T-helper 1 cell treated with Interleukin-12 subunit alpha and Interleukin-12 subunit beta and Interleukin-4 antibody, amounts not matched to agents 30 ng/mL and 1 ng/mL, for 36 hours (primary cell): ENCODE measurements around the gene WNT9B. TPM values are rescaled to one million over a fixed set of nuclear protein-coding genes. Genes with fewer than 3 reads are reported as not detected.

ENCODE experiments used
- intact Hi-C: fragments of 100-400 bp; cut with micrococcal nuclease; formaldehyde crosslinking; loops from one replicate; pipeline ENCODE4 v1.15.1; 2024
- total RNA-seq: library from RNA; stranded (reverse); gene quantifications from 2 replicates; pipeline ENCODE4 v1.2.3, GENCODE V29; 2022

WNT9B gene
- total RNA-seq, 1 donor from 2014 or later: not detected

DNA sequence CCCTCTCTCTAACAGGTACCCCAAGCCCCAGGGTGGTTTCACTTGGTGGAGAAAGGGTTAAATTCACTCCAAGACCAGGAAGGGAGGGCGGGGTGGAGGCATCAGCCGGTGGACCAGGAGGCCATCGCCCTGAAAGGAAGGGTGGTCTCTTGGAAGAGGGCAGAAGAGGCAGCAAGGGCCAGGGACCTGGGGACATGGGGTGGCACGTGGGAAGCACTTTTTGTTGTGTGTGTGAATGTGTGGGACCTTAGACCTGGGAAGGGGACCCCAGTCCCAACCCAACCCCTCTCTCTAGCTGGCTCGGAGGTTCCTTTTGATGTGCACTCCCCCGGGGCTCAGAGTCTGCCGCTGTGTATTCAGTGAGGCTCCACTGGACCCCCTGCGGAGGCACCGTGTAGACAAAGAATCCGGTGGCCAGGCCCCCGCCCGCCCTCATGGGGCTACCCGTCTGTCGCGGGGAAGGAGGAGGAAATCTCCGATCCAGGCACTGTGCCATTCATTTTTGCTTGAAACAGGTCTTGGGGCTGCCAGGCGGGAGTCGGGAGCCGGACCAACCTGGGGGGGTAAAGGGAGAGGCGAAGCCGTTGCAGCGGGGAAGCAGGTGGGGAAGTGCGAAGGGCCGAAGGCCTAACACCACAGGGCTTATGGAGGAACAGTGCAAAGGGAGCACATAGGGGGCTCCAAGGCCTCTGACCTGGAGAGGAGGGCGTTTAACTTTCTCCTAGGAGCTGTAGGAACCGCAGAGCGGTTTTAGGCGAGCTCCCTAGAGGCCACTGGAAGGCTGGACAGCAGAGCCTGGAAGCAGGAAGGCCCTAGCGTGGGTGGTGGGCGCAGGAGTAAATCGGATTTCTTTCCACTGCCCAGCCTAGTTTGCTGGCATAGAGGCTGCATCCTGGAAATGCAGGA, 29.6 kb upstream of the WNT9B start:
- intact Hi-C loops: no loop called here

DNA sequence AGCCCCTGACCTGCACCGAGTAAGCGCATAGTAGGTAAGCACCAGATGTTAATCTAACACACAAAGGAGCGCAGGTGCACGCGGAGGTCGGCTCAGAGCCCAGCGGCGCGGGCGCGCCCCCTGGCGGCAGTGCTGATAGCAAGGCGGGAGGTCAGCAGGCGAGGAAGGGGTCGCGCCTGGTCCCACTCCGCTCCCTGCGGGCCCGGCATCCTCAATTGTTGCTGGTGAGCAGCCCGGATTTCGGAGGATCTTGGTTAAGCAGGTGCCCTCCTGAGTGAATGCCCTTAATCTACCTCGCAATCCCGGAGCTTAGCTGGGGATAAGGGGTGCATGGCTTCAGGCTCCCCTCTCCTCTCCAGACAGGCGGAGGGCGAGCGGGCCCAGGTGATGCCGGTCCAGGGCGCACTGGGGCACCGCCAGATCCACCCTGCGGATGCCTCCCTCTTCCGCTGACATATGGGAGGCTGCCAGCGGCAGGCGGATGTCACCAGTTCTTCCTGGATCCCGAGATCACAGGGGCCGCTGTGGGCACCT, 28.9 kb upstream of the WNT9B start:
- intact Hi-C loops: no loop called here

- intact Hi-C loops: no loop called here
These were observed 27.7 kb upstream of the WNT9B start for GRCh38 chr17:46823657-46824056.

GRCh38 chr17:46826116-46826515, 25.3 kb upstream of the WNT9B start:
- intact Hi-C loops: no loop called here

- intact Hi-C loops: no loop called here
These were observed 24.1 kb upstream of the WNT9B start for GRCh38 chr17:46827274-46827673.

GRCh38 chr17:46831573-46832330, 19.6 kb upstream of the WNT9B start:
- intact Hi-C loops: loop anchor here (5.0 to 10.0 kb wide), 2 partner anchors 57 to 829 kb away; no protein-coding TSS in a partner anchor

DNA sequence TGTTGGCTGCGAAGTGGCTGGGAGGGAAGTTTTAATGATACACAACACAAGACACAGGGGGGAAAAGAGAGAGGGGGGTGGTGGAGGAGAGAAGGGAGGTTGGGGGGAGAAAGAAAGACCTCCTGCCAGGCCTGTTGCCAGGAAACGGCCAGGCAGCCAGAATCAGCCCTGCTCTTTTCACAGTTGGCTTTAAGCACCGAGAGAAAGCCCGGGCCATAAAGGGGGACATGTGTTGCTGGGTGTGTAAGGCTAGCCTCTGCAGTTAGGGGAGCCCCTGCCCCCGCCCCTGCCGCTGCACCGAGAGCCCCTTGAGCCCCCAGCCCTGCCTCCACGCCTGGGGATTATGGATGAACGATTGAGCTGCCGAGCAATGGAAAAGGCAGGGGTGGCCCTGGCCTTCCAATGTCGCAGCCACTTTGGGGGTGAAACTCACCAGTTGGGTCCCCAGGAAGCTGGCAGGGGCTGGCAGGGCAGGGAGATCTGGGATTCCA, 19.0 kb upstream of the WNT9B start:
- intact Hi-C loops: loop anchor here (5.0 to 10.0 kb wide), 2 partner anchors 58 to 830 kb away; no protein-coding TSS in a partner anchor

DNA sequence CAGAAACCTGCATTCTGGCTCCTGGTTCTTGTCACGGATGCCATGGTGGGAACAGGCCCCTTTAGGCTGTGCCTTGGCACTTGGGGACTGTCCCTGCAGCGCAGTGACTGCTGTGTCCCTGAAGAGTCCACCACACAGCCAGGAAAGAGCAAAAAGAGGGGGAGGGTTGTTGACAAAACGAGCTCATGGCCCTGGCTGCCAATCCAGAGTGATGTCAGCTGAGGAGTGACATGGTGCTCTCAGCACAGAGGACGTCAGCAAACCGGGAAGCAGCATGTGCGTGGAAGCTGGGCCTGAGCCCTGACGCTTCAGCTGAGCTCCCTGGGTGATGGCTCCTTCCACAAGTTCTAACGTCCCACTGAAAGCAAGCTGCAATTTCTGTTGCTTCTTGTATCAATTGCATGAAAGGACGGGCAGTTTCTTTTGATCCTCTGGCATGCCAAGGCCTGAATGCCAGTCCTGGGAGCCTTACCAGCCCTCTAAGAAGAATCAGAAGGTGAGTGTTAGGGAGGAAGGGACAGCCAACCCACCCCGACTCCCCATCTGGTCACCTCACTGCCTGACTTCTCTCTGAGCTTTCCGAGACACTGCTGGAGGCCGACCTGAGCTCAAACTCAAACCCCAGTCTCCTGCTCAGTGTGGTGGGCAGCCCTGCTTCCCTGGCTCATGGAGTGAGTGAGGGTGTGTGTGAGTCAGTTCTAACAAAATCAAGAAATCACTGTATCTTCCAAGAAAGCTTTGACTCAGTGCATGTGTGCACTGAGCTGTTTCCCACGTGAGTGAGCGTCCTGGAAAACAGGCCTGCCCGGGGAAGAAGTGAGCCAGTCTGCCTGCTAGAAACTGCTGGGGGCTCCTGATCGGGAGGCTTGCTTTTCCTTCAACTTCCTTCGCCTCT, 18.2 kb upstream of the WNT9B start:
- intact Hi-C loops: loop anchor here (5.0 to 10.0 kb wide), 2 partner anchors 58 to 831 kb away; no protein-coding TSS in a partner anchor

- intact Hi-C loops: loop anchor here (5.0 to 10.0 kb wide), 2 partner anchors 59 to 832 kb away; no protein-coding TSS in a partner anchor
These were observed 17.6 kb upstream of the WNT9B start for GRCh38 chr17:46833840-46834208.

DNA sequence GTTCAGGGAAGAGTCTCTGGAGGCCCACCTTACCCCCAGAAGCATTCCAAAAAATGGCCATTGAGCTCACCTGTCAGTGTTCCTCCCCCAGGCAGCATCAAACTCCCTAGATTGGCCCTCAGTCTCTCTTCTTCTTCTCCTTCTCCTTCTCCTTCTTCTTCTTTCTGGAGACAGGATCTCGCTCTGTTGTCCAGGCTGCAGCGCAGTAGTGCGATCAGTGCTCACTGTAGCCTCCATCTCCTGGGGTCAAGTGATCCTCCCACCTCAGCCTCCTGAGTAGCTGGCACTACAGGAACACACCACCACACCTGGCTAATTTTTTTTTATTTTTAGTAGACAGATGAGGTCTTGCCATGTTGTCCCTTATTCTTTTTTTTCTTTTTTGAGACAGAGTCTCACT, 16.5 kb upstream of the WNT9B start:
- intact Hi-C loops: loop anchor here (5.0 to 10.0 kb wide), 2 partner anchors 60 to 833 kb away; no protein-coding TSS in a partner anchor

DNA sequence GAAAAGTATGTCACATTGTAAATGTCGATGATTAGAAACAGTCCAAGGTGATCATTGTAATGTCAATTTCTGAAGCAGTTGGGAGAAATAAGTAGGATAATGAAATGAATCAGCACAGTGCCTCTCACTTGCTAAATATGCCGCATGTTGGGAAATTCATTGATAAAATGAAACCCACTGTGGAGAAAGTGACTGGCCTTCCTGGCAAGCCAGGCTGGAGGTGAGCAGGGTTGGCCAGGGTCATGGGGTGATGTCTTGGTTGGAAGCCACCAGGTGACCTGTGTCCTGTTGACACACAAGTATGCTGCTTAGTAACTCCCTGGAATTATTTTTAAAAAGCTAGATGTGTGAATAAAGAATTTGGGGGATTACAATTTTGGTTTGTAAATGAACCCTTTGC, 14.9 kb upstream of the WNT9B start:
- intact Hi-C loops: loop anchor here (10.0 kb wide), 1 partner anchor 62 kb away; no protein-coding TSS in a partner anchor

DNA sequence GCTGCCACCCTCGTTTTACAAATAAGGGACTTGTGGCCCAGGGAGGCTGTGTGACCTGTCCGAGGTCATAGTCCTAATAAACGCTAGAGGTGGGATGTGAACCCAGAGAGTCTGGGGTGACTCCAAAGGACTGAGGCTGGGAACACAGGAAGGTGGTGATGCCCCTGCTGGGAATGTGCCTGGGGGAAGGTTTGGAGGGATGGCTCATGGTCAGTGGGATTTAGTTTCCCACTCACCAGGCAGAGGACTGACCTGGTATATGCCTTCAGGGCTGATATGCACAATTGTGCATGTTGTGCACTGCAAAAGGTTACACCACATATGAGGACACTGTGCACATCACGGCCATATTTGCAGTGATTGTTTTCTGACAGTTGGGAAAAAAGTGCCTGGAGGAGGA, 13.9 kb upstream of the WNT9B start:
- intact Hi-C loops: loop anchor here (10.0 kb wide), 1 partner anchor 63 kb away; no protein-coding TSS in a partner anchor

DNA sequence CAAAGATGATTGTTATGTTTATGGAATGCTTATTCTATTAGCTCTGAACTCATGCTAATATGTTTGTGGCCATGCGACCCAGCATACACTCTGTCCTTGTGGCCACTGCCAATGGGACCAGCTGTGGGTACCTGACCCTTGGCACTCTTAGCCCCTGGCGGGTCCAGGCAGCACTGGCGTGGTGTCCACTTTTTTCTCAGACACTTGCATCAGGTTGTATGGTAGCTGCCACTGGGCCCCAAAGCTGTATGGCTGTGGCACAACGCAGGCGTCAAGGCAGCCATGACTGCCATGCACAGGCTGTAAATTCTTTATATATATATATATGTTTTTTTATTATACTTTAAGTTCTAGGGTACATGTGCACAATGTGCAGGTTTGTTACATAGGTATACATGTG, 12.2 kb upstream of the WNT9B start:
- intact Hi-C loops: loop anchor here (10.0 kb wide), 1 partner anchor 64 kb away; no protein-coding TSS in a partner anchor

GRCh38 chr17:46840596-46840995, 10.8 kb upstream of the WNT9B start:
- intact Hi-C loops: loop anchor here (5.0 kb wide), 2 partner anchors 82 to 162 kb away; partner anchors contain the start of gene GOSR2

GRCh38 chr17:46841561-46842379, 9.6 kb upstream of the WNT9B start:
- intact Hi-C loops: loop anchor here (1.0 to 5.0 kb wide), 3 partner anchors 81 to 161 kb away; partner anchors contain the start of gene GOSR2

GRCh38 chr17:46842835-46843234, 8.5 kb upstream of the WNT9B start:
- intact Hi-C loops: loop anchor here (5.0 kb wide), 2 partner anchors 79 to 159 kb away; partner anchors contain the start of gene GOSR2

- intact Hi-C loops: no loop called here
These were observed 3.9 kb upstream of the WNT9B start for GRCh38 chr17:46847204-46848191.

GRCh38 chr17:46848534-46848933, 2.8 kb upstream of the WNT9B start:
- intact Hi-C loops: no loop called here
